Measurements from ENCODE around the gene ARAP1. TPM values are rescaled to one million over a fixed set of nuclear protein-coding genes. Genes with fewer than 3 reads are reported as not detected.

ARAP1 gene
- total RNA-seq, 1 donor from 2014 or later: 80.6 TPM

GRCh38 chr11:72764503-72764902 is 12.3 kb upstream of the ARAP1 start:
- no peak for DNase-seq (ENCODE audit: low spot score)

DNA sequence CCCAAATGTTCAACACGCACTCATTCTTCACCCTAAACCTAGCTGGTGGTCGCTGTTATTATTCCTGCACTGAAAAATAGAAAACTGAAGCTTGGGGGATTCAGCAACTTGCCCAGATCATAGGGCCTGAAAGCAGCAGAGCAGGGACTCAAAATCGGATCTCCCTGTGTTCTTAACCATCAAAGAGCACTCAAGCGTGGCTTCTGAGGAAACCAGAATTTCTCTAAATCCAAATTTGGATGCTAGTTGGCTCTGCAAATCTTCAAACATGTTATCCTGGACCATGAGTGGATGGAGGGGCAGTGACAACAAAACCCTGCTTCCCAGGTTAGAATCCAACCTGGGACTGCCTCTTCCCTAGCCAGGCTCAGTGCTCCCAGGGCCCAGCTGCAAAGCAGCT is 11.6 kb upstream of the ARAP1 start:
- DNase-seq (ENCODE audit: low spot score): no peak

GRCh38 chr11:72762641-72763304 is 10.6 kb upstream of the ARAP1 start:
- DNase-seq (ENCODE audit: low spot score): no peak

DNA sequence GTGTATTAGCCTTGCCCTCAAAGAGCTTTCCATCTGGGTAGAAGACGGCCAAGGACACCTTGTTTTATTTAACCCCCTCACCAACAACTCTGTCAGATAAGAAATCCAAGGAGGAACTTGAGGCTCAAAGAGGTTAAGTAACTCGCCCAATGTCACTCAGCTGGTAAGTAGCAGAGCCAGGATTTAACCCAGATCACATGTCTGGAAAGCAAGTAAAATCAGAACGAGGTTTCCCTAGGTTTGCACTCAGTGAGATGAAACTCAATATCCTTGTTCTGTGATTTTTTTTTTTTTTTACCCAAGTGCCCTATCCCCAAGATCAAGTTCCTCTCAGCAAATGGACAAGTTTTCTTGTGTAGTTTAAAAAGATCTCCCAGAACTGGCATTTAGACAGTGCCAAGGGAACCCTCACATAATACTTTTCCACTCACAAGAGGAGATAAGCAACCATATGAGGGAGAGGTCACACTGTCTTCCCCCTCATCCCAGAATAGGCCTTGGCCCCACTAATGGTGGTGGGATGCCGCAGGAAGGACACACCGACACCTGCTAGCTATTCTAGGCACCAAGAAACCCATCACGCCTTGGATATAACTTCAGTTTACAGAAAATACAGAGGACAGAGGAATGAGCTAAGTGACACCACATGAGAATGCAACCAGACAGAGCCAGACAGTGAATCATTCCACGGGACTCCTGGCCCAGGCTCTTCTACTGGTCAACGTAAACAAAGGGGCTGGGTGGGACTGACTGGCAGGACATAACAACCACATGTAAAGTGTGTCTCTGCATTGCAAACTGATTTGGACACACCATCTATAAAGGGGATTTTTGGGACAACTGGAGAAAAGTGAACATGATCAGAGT is 8.6 kb upstream of the ARAP1 start:
- DNase-seq (ENCODE audit: low spot score): no peak

DNA sequence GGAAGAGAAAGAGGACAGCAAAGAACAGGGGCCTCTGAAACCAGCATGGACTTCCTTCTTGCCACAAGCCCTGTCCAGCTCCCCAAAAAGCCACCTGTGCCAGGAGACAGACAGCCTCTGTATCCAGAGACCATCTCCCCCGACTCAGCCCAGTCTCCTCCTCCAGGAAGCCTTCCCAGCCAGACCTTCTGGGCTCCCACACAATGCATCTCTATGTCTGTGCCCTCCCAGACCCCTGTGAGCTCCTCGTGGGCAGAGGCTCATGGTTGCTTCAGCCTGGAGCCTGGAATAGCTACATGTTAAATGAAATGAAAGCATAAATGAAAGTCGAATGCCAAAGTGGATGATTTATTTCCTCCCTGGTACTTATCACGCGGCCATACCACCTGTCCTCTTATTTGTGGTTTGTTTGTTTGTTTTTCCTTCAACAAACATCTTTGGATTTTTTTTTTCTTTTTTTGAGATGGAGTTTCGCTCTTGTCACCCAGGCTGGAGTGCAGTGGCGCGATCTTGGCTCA is 7.3 kb upstream of the ARAP1 start:
- DNase-seq (ENCODE audit: low spot score): no peak

- no peak for DNase-seq (ENCODE audit: low spot score)
Observed at GRCh38 chr11:72758690-72759389, 6.6 kb upstream of the ARAP1 start.

GRCh38 chr11:72758304-72758689 is 6.1 kb upstream of the ARAP1 start:
- no peak for DNase-seq (ENCODE audit: low spot score)

DNA sequence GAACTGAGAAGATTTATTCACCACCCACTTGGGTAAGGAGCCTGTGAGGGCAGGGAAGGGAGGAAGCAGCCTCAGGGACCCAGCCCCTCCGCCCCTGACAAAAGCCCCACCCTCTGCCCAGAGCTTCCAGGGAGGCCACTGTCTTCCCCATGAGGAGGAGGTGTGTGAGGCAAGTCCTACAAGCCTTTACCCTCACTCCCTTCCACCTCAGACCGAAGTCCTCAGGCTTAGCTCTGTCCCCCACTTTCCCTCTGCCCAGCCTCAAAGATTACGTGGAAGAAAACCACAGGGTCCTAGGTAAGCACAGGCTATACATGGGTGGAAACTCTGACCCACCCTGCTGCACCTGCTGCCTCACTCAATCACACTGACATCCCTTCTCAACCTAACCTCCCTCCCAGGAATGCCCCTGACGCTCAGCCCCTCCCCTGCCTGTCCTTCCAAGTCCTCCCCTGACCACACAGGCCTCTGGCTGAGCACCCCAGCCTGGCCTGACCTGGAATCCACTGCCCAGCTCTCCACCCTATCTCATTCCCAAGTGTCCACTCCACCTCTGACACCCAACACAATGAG is 3.6 kb upstream of the ARAP1 start:
- no peak for DNase-seq (ENCODE audit: low spot score)

DNA sequence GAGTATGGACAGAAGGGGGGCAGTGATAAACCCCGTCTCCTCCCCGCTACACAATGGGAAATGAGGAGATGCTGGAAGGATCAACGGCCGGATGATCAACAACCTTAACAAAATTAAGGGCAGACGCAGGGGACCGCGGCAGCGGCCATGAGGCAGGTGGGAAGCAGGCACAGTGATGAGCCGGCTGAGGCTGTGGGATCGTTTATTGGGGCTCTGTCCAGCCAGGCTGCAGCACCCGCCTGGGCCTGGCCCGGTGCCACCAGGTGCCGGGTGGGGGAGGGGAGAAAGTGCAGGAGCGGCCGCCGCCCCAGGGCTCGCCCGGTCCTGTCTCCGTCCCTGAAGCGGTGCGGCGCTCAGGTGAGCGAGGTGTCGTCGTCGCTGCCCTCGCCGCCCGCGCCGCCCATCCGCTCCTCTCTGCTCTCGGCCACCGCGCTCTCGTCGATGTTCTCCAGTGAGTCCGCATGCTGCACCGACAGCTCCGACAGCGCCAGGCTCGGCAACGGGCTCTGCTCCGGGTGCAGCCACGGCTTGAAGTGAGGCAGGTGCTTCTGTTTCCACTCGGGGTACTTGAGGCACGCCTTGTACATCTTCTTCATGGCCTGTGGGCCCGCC is 2.4 kb upstream of the ARAP1 start:
- no peak for DNase-seq (ENCODE audit: low spot score)

DNA sequence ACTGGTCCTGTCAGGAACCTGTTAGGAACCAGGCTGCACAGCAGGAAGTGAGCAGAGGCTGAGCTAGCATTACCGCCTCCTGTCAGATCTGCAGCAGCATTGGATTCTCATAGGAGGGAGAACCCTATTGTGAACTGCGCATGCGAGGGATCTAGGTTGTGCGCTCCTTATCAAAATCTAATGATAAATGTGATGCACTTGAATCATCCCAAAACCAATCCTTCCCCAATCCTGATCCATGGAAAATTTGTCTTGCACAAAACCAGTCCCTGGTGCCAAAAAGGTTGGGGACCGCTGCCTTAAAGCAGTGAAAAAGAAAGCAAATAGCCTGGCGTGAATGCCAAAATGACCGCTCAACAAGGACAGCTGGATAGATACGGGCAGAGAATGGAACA is 1.9 kb upstream of the ARAP1 start:
- no peak for DNase-seq (ENCODE audit: low spot score)

- no peak for DNase-seq (ENCODE audit: low spot score)
Observed at GRCh38 chr11:72753341-72754148, 1.3 kb upstream of the ARAP1 start.

GRCh38 chr11:72751116-72752087 is 806 bp downstream of the ARAP1 start:
- no peak for DNase-seq (ENCODE audit: low spot score)

DNA sequence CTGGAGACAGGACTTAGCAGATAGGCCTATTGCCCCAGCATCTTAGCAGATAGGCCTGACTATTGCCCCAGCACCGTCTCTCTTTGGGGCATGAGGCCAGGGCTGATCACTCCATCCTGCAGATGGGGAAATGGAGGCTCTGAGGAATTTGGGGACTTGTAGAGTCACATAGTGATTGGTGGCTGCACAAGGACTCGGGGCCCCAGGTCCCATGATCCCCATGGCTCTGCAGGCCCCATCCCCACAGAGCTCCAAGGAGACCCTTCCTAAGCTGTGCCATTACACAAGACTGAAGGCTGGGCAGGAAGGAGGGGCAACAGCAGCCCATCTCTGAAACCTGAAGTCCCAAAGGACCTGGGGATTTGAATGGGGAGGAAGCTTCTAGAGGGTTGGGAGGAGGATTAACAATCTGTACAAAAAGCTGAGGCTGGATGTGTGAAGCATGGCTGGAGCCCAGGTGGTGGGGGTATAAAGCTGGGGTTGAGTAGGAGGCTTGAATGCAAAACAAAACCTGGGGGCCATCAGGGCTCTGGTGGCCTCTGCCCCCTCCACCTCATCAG is 1.6 kb downstream of the ARAP1 start:
- no peak for DNase-seq (ENCODE audit: low spot score)

DNA sequence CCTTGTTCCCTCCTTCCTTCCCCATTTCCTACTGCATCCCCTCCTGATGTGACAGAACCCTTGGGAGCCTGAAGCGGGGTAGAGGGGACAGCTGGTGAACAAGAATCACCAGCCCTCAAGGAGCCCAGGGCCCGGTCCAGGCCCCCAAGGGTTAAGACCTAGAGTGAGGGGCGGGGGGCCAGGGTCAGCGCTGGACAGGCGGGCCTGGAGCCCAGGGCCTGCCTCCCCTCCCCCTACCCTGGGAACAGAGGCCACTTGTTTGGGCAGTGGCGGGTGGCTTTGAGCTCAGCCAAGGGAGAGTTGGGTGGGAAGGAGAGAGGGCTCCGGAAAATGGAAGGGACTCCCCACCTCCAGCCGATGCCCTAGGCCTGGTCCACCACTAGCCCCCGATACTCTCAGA is 2.1 kb downstream of the ARAP1 start:
- no peak for DNase-seq (ENCODE audit: low spot score)

- DNase-seq (ENCODE audit: low spot score): no peak
Observed at GRCh38 chr11:72747289-72747855, 4.8 kb downstream of the ARAP1 start.

GRCh38 chr11:72746821-72747220 is 5.4 kb downstream of the ARAP1 start:
- no peak for DNase-seq (ENCODE audit: low spot score)

DNA sequence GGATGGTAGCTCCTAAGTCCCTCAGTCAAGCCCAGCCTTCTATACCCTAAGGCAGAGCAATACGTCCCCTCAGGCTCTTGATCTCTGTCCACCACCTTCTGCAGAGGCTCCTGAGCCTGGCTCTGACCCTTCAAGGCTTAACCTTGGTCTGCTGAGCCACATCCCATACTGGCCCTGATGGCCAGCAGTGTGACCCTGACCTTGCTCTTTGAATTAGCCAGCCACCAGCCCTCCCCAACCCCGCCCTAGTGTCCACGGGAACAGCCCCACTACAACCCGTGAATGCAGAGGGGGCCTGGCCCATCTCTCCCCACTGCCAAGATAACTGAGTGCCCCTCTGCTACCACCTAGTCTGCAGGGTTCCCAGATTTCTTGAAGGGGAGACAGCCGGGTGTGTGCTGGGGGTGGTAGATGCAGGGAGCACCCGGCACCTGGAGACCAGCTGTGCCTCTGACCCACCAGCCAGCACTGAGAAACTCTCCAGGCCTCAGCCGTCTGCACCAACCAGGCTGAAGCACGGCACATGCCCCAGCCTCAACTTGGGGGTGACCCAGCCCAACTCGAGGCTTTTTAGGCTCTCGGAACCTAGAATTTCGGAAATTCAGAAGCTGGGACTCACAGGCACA is 6.2 kb downstream of the ARAP1 start:
- no peak for DNase-seq (ENCODE audit: low spot score)

GRCh38 chr11:72745511-72745910 is 6.7 kb downstream of the ARAP1 start:
- no peak for DNase-seq (ENCODE audit: low spot score)

Measured in mesenteric fat pad (tissue), 1 donor.